Measurements from ENCODE around the gene PAFAH2. TPM values are rescaled to one million over a fixed set of nuclear protein-coding genes. Genes with fewer than 3 reads are reported as not detected.

Gene PAFAH2
- 1 to 10 TPM; 8.6 to 8.8 TPM for total RNA-seq

- Mint-ChIP-seq H3K9me3 (no peaks in the 10 kb centered on the region), H3K4me3 (peak within 1 kb of the TSS; percentile 97), H3K27me3 (no peaks in the 10 kb centered on the region), H3K4me1 (peaks cover 22% of the 10 kb centered on the region), H3K36me3 (peaks cover 2% of the 10 kb centered on the region), H3K27ac (peak within 1 kb of the TSS; percentile 98)
- DNase-seq: peak; percentile 95
Observed at GRCh38 chr1:25997828-25998761, at the start of gene PAFAH2. TSS of gene PAFAH2 (minus strand) at chr1:25998063. CDS start at chr1:25990816, 7,247 bp downstream.

GRCh38 chr1:26047278-26047874 lies 49.5 kb upstream of the PAFAH2 start:
- Mint-ChIP-seq H3K27ac (no peak overlapping the region), H3K4me1 (peaks cover 2% of the 10 kb centered on the region), H3K27me3 (peaks cover 86% of the 10 kb centered on the region), H3K9me3 (no peaks in the 10 kb centered on the region), H3K36me3 (no peaks in the 10 kb centered on the region), H3K4me3 (no peak overlapping the region)
- DNase-seq: no peak

GRCh38 chr1:26046246-26047095 lies 48.6 kb upstream of the PAFAH2 start:
- Mint-ChIP-seq H3K4me1 (peaks cover 2% of the 10 kb centered on the region), H3K4me3 (no peak overlapping the region), H3K27me3 (peaks cover 83% of the 10 kb centered on the region), H3K27ac (no peak overlapping the region), H3K36me3 (no peaks in the 10 kb centered on the region), H3K9me3 (no peaks in the 10 kb centered on the region)
- no peak for DNase-seq

- H3K9me3 Mint-ChIP-seq: no peaks in the 10 kb centered on the region
- DNase-seq: peak; percentile 12
- H3K4me3 Mint-ChIP-seq: peak within 1 kb of the TSS; percentile 8
- H3K27me3 Mint-ChIP-seq: peaks cover 81% of the 10 kb centered on the region
- H3K36me3 Mint-ChIP-seq: no peaks in the 10 kb centered on the region
- H3K27ac Mint-ChIP-seq: no peak within 1 kb of the TSS
- H3K4me1 Mint-ChIP-seq: peaks cover 2% of the 10 kb centered on the region
Observed at GRCh38 chr1:26045722-26046245, 47.9 kb upstream of the PAFAH2 start, which contains the start of gene SLC30A2. TSS of gene SLC30A2 (minus strand) at chr1:26046118. CDS start at chr1:26045896, 222 bp downstream.

DNA sequence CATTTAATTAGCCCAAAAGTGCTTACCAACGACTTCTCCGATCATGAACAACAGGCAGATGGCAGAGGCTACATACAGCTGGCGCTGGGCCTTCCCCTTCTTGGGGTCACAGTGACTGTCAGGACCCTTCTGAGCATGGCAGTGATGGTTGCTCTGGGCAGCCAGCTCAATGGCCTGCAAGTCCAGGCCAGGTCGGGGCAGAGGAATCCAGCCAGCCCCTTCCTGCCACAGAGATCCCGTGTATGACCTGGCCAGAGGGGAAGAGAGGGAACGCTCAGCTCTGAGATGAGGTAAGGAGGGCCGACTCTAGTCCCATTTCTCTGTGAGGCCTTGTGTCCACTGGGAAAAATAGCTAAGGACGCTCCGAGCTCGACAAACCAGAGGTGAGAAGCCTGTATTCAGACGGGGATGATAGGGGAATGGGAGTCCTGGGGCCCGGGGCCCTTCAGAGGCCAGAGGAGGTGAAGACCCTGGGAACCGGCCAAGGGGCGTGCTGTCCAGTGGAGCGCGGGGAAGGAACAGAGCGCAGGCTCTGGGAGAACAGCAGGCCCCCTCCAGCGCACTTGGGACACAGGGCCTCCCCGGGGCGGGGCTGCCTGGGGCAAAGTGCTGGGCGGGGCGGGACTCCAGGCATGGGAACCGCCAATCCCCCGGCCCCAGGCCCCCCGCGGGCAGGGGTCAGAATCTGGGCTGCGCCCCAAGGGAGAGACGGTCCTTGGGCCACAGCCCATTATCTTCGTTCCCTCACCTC lies 47.3 kb upstream of the PAFAH2 start:
- no peak for DNase-seq
- Mint-ChIP-seq H3K4me1 (peaks cover 2% of the 10 kb centered on the region), H3K4me3 (peak overlapping the region; percentile 8), H3K27ac (no peak overlapping the region), H3K9me3 (no peaks in the 10 kb centered on the region), H3K36me3 (no peaks in the 10 kb centered on the region), H3K27me3 (peaks cover 74% of the 10 kb centered on the region)

DNA sequence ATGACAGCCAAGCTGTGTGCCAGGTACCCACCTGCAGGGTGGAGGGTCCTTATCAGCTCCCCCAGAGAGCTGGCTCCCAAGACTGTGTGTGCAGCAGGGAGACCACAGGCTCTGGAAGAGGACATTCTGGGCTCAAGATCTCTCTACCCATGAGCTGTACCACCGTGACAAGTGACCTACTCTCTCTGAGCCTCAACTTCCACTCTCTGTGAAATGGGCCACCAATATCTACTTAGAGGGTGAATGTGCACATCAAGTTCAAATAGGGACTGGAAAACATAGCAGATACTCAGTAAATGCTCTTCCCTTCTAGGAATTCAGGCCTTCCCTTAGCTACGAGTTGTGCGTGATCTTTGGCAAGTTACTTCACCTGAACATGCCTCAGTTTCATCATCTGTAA lies 46.6 kb upstream of the PAFAH2 start:
- Mint-ChIP-seq H3K4me1 (peaks cover 2% of the 10 kb centered on the region), H3K4me3 (no peak overlapping the region), H3K27ac (no peak overlapping the region), H3K9me3 (no peaks in the 10 kb centered on the region), H3K36me3 (no peaks in the 10 kb centered on the region), H3K27me3 (peaks cover 68% of the 10 kb centered on the region)
- DNase-seq: no peak

DNA sequence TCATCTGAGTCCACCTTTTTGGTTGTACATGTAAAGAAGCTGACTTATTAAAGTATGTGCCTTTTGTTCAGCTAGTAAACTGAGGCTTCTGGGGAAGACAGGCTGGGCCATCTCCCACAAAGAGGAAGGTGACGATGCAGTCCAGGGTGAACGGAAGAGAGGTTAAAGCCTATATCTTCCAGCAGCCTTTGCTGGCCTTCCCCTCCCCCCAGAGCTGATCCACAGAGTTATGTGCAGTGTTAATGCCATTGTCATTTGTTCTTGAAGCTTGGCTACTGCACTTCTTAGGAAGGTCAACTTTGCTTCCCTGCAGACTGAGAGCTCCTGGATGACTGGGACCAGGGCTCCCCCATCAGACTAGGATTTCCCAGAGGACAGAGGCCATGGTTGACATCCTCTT lies 45.9 kb upstream of the PAFAH2 start:
- H3K4me1 Mint-ChIP-seq: peaks cover 2% of the 10 kb centered on the region
- H3K4me3 Mint-ChIP-seq: no peak overlapping the region
- no peaks in the 10 kb centered on the region for H3K36me3 Mint-ChIP-seq
- peaks cover 61% of the 10 kb centered on the region for H3K27me3 Mint-ChIP-seq
- H3K9me3 Mint-ChIP-seq: no peaks in the 10 kb centered on the region
- DNase-seq: no peak
- H3K27ac Mint-ChIP-seq: no peak overlapping the region

GRCh38 chr1:26041978-26042377 lies 44.1 kb upstream of the PAFAH2 start:
- H3K4me1 Mint-ChIP-seq: peaks cover 2% of the 10 kb centered on the region
- DNase-seq: no peak
- H3K36me3 Mint-ChIP-seq: no peaks in the 10 kb centered on the region
- no peak overlapping the region for H3K27ac Mint-ChIP-seq
- H3K9me3 Mint-ChIP-seq: no peaks in the 10 kb centered on the region
- peaks cover 43% of the 10 kb centered on the region for H3K27me3 Mint-ChIP-seq
- H3K4me3 Mint-ChIP-seq: no peak overlapping the region

- Mint-ChIP-seq H3K4me3 (no peak overlapping the region), H3K4me1 (peaks cover 5% of the 10 kb centered on the region), H3K9me3 (no peaks in the 10 kb centered on the region), H3K36me3 (no peaks in the 10 kb centered on the region), H3K27ac (no peak overlapping the region), H3K27me3 (peaks cover 38% of the 10 kb centered on the region)
- no peak for DNase-seq
Observed at GRCh38 chr1:26041401-26041800, 43.5 kb upstream of the PAFAH2 start.

DNA sequence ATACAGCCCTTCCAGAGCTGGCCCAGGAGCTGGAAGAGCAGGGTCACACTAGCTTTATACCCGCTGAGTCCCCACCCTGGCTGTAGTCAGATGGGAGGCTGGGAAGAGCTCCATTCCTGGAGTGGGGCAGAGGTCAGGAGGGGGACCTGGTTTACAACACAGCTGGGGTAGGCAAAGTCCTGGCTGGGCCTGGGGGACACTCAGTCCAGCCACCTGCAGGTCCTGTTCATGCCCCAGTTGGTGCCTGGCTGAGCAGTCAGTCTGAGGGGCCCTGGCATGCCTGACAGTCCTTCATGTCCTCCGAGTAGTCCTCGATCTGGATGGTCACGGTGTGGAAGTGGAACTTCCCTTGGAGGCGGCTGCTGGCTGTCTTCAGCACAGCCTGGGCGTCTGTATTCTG lies 41.0 kb upstream of the PAFAH2 start:
- peaks cover 16% of the 10 kb centered on the region for H3K27me3 Mint-ChIP-seq
- peaks cover 12% of the 10 kb centered on the region for H3K4me1 Mint-ChIP-seq
- H3K36me3 Mint-ChIP-seq: no peaks in the 10 kb centered on the region
- H3K4me3 Mint-ChIP-seq: no peak overlapping the region
- no peak overlapping the region for H3K27ac Mint-ChIP-seq
- H3K9me3 Mint-ChIP-seq: no peaks in the 10 kb centered on the region
- no peak for DNase-seq

DNA sequence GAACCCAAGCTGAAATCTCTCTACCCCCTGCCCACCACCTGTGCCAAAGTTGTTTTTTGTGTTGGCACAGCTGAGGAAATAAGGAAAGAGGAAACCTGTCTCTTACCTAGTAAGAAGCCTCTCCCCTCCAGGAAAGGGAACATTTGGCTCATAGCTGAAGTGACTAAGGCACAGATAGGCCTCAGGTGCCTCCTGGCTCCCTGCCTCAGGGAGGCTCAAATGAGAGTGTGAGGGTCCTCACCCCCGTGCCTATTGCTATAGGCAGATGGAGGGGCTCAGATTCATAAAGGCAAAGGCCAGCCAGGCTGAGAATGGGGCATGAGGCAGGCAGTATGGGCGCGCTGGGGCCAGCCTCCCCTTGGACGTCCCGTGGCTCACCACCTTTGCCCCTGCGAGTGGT lies 40.6 kb upstream of the PAFAH2 start:
- Mint-ChIP-seq H3K27me3 (peaks cover 12% of the 10 kb centered on the region), H3K36me3 (no peaks in the 10 kb centered on the region), H3K4me1 (peaks cover 12% of the 10 kb centered on the region), H3K9me3 (no peaks in the 10 kb centered on the region), H3K27ac (no peak overlapping the region), H3K4me3 (no peak overlapping the region)
- DNase-seq: no peak

- no peaks in the 10 kb centered on the region for H3K9me3 Mint-ChIP-seq
- H3K27me3 Mint-ChIP-seq: peaks cover 6% of the 10 kb centered on the region
- no peak overlapping the region for H3K27ac Mint-ChIP-seq
- DNase-seq: no peak
- H3K4me1 Mint-ChIP-seq: peaks cover 12% of the 10 kb centered on the region
- H3K36me3 Mint-ChIP-seq: no peaks in the 10 kb centered on the region
- no peak overlapping the region for H3K4me3 Mint-ChIP-seq
Observed at GRCh38 chr1:26037904-26038303, 40.0 kb upstream of the PAFAH2 start.

DNA sequence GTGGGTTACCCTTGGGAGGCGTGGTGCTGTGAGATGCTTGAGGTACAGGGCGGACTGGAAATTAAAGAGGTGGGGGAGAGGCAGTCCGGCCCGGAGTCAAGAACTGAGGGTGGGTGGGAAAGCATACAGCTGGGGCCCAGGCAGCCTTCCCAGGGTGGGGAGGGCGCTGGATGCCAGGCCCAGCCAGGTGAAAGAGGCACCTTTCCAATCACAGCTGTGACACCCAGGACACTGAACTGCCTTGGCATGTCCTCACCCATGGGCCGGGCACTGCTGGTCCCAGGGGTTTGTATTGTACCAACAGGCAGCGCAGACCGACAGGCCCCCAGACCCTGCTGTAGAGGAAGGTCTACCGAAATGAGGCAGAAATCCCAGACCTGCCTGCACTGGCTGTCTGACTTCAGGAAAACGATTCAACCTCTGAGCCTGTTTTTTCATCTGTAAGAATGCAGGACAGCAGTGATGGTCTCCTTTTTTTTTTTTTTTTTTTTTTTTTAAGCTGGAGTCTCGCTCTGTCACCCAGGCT lies 39.0 kb upstream of the PAFAH2 start:
- Mint-ChIP-seq H3K36me3 (no peaks in the 10 kb centered on the region), H3K27ac (no peak overlapping the region), H3K9me3 (no peaks in the 10 kb centered on the region), H3K4me3 (no peak overlapping the region), H3K4me1 (peaks cover 12% of the 10 kb centered on the region), H3K27me3 (no peaks in the 10 kb centered on the region)
- no peak for DNase-seq
